ENCODE results near the gene FOXP1.

FOXP1 gene

DNA sequence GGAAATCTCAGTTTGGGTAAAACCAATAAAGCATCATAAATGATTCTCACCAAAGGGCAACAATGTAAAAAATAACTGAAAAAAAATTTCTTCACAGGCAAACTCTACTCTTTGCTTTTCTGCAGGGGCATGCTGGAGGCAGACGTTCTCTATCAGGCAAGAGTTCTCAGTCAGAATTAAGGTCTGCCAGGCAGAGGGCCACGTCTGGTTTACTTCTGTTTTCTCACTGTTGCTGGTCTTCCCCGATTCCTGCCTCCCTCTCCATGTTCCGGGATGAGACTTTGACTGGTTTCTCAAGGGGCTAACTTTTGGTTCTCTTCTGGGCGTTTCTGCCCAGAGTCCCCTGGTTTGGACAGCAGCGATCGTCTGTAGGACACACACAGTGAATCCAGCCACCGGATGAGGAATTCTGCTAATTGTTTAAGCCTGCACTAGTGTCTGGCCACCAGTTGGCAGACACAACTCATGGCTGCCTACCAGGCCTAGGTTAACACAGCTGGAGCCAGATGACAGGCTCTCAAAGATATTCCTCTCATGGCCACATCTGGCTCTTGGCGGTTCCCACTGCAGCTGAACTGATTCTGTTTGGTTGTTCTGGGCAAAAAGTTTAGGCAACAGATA, 273.1 kb downstream of the FOXP1 start:
- no peaks in the 10 kb centered on the region for H3K36me3 ChIP-seq (ENCODE audit: control insufficient read depth, insufficient read depth, low read length)
- peaks cover 18% of the 10 kb centered on the region for H3K4me1 ChIP-seq (ENCODE audit: control insufficient read depth, insufficient read depth, low read length)
- H3K4me3 ChIP-seq (ENCODE audit: low read depth, low read length), result no peak overlapping the region
- H3K9me3 ChIP-seq (ENCODE audit: control insufficient read depth, insufficient read depth, low read length), result no peaks in the 10 kb centered on the region
- no peaks in the 10 kb centered on the region for H3K27me3 ChIP-seq (ENCODE audit: control insufficient read depth, insufficient read depth, low read length)
- no peak overlapping the region for H3K9ac ChIP-seq (ENCODE audit: low read depth, low read length)

DNA sequence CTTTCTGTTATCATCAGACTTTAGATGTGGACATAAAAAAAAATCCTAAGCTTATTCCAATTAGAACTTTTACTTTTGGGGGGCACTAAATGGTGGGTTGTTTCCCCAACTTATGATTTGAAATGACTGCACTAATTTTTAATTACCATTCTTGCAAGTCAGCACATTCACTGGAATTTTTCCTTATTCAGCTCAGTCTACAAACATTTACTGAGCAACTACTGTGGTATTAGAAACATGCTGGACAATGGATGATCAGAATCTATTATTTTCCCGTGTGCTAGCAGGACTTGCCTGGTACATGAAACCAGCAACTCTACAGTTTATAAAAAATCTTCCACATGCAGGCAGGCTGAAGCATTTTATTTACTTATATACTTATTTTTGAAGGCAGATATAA, 273.6 kb downstream of the FOXP1 start:
- Histone ChIP-seq H3K9ac (ENCODE audit: low read depth, low read length) (no peak overlapping the region), H3K9me3 (ENCODE audit: control insufficient read depth, insufficient read depth, low read length) (no peaks in the 10 kb centered on the region), H3K36me3 (ENCODE audit: control insufficient read depth, insufficient read depth, low read length) (no peaks in the 10 kb centered on the region), H3K4me1 (ENCODE audit: control insufficient read depth, insufficient read depth, low read length) (peaks cover 19% of the 10 kb centered on the region), H3K27me3 (ENCODE audit: control insufficient read depth, insufficient read depth, low read length) (no peaks in the 10 kb centered on the region), H3K4me3 (ENCODE audit: low read depth, low read length) (no peak overlapping the region)

DNA sequence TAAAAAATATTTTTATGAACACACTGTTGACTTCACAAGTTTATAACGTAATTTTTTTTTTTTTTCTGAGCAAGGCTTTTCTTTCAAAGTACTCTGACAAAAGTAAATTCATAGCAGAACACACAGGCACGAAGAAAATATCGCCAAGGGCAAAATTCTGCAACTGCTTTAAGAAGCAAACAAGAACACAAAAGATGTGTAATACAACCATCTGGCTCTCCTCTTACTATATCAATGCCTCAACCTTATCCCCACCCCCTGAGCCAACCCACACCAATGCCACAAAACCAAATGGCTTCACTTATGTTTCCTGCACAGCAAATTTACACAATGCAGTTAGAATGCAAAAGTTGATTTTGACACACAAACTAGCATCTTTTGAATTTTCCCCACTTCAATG, 274.2 kb downstream of the FOXP1 start:
- no peaks in the 10 kb centered on the region for H3K27me3 ChIP-seq (ENCODE audit: control insufficient read depth, insufficient read depth, low read length)

DNA sequence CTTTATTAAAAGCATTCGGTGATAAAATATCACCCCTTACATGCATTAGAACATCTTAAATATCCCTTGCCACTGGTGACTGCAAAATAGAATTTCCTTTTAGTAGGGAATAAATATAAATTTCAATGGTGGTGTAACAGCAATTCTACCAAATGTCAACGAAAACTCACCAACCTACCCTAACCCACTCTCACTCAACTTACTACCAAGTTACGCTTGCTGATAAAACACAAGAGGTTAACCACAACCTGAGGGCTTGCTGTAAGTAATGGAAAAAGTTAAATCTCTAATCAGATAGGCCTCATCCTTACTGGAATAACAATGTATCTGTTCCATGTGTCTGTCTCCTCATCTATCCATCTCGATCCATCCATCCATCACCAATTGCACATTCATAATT, 274.7 kb downstream of the FOXP1 start:
- Histone ChIP-seq H3K9ac (ENCODE audit: low read depth, low read length) (no peak overlapping the region), H3K27me3 (ENCODE audit: control insufficient read depth, insufficient read depth, low read length) (no peaks in the 10 kb centered on the region)

More for the DNA sequence above, 274.2 kb downstream of the FOXP1 start:
- Histone ChIP-seq H3K4me3 (ENCODE audit: low read depth, low read length) (no peak overlapping the region), H3K36me3 (ENCODE audit: control insufficient read depth, insufficient read depth, low read length) (no peaks in the 10 kb centered on the region), H3K9ac (ENCODE audit: low read depth, low read length) (no peak overlapping the region), H3K9me3 (ENCODE audit: control insufficient read depth, insufficient read depth, low read length) (no peaks in the 10 kb centered on the region), H3K4me1 (ENCODE audit: control insufficient read depth, insufficient read depth, low read length) (peaks cover 21% of the 10 kb centered on the region)

DNA sequence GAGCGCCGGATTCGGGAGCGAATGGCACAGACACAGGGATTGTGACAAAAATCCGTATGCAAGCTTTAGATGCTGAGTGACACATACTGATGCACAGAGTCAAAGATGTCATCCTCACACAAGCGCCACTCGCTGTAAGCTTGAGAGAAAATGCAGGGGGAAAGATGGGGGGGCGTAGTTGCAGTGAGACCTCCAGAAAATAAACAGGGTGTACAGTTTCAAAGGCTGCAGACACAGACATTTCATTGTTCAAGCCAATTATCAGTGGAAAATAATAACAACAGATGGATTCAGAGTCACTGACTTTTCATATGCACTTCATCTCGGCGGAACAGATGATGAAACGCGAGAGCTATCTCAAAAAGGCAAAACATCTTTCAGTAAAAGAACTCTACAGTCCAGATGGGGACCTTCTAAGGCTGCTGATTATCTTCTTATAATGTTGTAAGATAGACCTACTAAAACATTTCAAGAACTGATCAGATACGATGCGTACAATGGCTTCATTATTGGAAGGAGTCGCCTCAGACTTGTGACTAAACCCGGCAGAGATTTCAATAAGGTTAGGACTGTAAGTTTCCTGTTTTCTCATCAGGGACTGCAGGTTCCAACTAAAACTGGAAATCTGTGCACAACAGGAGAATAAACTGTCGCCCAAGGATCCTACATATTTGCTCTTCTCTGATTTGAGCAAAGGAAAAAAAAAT, 275.4 kb downstream of the FOXP1 start:
- peaks cover 22% of the 10 kb centered on the region for H3K4me1 ChIP-seq (ENCODE audit: control insufficient read depth, insufficient read depth, low read length)
- no peaks in the 10 kb centered on the region for H3K9me3 ChIP-seq (ENCODE audit: control insufficient read depth, insufficient read depth, low read length)
- no peak overlapping the region for H3K4me3 ChIP-seq (ENCODE audit: low read depth, low read length)
- H3K27me3 ChIP-seq (ENCODE audit: control insufficient read depth, insufficient read depth, low read length), result no peaks in the 10 kb centered on the region
- H3K36me3 ChIP-seq (ENCODE audit: control insufficient read depth, insufficient read depth, low read length), result no peaks in the 10 kb centered on the region
- H3K9ac ChIP-seq (ENCODE audit: low read depth, low read length), result no peak overlapping the region

More for the DNA sequence above, 274.7 kb downstream of the FOXP1 start:
- Histone ChIP-seq H3K36me3 (ENCODE audit: control insufficient read depth, insufficient read depth, low read length) (no peaks in the 10 kb centered on the region), H3K4me1 (ENCODE audit: control insufficient read depth, insufficient read depth, low read length) (peaks cover 21% of the 10 kb centered on the region), H3K4me3 (ENCODE audit: low read depth, low read length) (no peak overlapping the region), H3K9me3 (ENCODE audit: control insufficient read depth, insufficient read depth, low read length) (no peaks in the 10 kb centered on the region)

DNA sequence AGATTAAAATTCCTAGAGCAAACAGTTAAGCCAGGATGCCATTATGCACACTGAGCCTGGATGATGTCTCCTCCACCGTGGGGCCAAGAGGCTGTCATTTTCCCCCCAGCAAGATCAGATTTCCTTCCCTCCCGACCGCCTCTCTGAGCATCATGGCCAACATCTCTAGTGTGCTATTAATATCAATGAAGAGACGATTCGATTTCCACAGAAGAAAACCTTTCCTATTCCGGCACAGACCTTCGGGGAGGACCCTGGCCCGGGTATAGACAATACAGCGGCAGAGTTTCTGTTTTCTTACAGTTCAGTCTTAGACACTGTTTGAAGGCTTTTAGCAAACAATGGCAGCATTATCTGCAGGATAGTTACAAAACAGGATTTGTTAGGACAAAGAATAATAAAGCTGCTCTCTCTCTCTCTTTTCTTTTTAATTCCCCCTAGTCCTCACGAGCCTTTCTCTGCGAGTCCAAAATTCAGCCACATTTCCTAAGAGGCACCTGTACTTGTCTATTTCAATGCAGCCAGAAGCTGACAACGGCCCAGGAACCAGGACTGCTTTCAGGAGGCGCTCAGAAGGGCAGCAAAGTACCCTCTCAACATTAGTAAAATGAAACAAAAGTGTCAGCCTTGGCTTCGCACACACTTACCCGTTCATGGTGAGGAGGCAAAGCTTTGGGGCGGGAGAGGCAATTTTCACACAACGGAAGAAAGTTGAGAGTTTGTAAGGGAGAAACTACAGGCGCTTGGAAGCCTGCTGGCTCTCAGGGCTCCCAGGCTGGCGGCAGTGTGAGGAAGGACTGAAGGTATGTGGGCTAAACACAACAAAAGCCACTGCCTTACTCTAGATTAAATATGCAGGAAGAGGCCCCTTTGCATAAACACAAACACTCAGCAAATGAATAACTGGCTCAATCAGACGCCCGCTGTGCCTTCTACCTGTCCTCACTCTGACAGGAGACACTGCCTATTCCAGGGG, 278.0 kb downstream of the FOXP1 start:
- H3K4me1 ChIP-seq (ENCODE audit: control insufficient read depth, insufficient read depth, low read length), result peaks cover 42% of the 10 kb centered on the region
- no peaks in the 10 kb centered on the region for H3K27me3 ChIP-seq (ENCODE audit: control insufficient read depth, insufficient read depth, low read length)
- no peaks in the 10 kb centered on the region for H3K36me3 ChIP-seq (ENCODE audit: control insufficient read depth, insufficient read depth, low read length)
- peak overlapping the region; percentile 19 for H3K9ac ChIP-seq (ENCODE audit: low read depth, low read length)
- no peaks in the 10 kb centered on the region for H3K9me3 ChIP-seq (ENCODE audit: control insufficient read depth, insufficient read depth, low read length)
- peak overlapping the region; percentile 67 for H3K4me3 ChIP-seq (ENCODE audit: low read depth, low read length)

DNA sequence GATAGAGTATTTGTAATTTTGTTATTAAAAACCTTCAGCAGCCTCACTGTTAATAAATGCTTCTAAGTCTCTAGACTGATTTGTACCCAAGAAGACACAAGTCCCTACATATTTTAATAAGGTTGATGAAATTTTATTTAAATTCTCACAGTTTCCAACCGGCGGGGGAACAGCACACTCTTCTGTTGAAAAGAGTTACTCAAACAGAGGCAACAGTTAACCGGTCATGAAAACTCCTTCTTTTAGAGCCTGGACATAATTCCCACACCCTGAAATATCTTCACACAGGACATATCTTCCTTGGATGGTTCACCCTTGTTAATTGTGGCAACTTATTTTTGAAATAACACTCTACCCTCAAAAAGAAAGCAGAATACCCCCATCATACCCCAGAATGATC, 278.8 kb downstream of the FOXP1 start:
- H3K9ac ChIP-seq (ENCODE audit: low read depth, low read length), result peak overlapping the region; percentile 19
- no peaks in the 10 kb centered on the region for H3K36me3 ChIP-seq (ENCODE audit: control insufficient read depth, insufficient read depth, low read length)
- peaks cover 50% of the 10 kb centered on the region for H3K4me1 ChIP-seq (ENCODE audit: control insufficient read depth, insufficient read depth, low read length)
- no peaks in the 10 kb centered on the region for H3K27me3 ChIP-seq (ENCODE audit: control insufficient read depth, insufficient read depth, low read length)
- peak overlapping the region; percentile 67 for H3K4me3 ChIP-seq (ENCODE audit: low read depth, low read length)
- H3K9me3 ChIP-seq (ENCODE audit: control insufficient read depth, insufficient read depth, low read length), result no peaks in the 10 kb centered on the region

DNA sequence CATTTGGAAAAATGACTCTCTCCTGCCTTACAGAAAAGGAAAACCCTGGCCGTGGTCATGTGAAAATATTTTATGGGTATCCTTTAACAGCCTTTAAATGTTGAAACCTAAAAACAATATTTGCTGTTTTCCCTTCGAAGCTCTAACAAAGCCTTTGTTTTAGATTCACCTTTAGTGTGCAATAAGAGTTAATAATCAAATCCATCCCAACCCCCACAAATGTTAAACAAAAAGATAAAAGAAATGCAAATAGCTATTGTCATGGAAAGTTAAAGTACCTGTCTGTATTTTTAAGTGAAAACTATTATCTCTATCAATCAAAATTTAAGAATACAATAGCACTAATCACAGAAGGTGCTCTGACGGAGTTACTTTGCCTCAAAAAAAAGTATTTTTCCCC, 279.3 kb downstream of the FOXP1 start:
- H3K4me3 ChIP-seq (ENCODE audit: low read depth, low read length), result peak overlapping the region; percentile 67
- H3K9me3 ChIP-seq (ENCODE audit: control insufficient read depth, insufficient read depth, low read length), result no peaks in the 10 kb centered on the region
- no peaks in the 10 kb centered on the region for H3K27me3 ChIP-seq (ENCODE audit: control insufficient read depth, insufficient read depth, low read length)
- peaks cover 53% of the 10 kb centered on the region for H3K4me1 ChIP-seq (ENCODE audit: control insufficient read depth, insufficient read depth, low read length)
- H3K9ac ChIP-seq (ENCODE audit: low read depth, low read length), result no peak overlapping the region
- no peaks in the 10 kb centered on the region for H3K36me3 ChIP-seq (ENCODE audit: control insufficient read depth, insufficient read depth, low read length)

DNA sequence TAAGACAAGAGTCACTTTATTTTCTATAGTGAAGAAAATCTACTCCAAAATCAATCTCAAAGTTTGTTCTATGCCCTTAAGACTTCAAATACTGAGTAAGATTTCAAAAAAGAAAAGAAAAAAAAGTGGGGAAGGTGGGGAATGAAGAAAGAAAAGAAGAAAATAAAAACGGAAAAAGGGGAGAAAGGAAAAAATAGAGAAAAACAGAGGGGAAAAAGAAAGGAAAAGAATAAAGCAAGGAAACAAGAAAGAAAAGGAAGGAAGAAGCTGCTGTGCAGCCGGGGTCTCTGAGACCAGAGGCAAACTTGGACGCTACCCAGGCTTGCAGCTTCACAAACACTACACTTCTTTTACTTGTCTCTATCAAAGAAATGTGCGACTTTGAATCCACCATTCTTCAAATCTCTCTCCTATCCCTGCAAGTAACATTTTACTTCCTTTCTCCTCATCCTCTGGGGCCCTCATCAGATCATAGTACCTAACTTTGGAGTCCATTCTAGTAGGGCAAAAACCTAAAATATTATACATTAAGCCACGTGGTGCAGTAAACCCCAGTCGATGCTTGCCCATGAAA, 279.8 kb downstream of the FOXP1 start:
- Histone ChIP-seq H3K4me3 (ENCODE audit: low read depth, low read length) (peak overlapping the region; percentile 67), H3K36me3 (ENCODE audit: control insufficient read depth, insufficient read depth, low read length) (no peaks in the 10 kb centered on the region), H3K9me3 (ENCODE audit: control insufficient read depth, insufficient read depth, low read length) (no peaks in the 10 kb centered on the region), H3K4me1 (ENCODE audit: control insufficient read depth, insufficient read depth, low read length) (peaks cover 58% of the 10 kb centered on the region), H3K9ac (ENCODE audit: low read depth, low read length) (no peak overlapping the region), H3K27me3 (ENCODE audit: control insufficient read depth, insufficient read depth, low read length) (no peaks in the 10 kb centered on the region)

DNA sequence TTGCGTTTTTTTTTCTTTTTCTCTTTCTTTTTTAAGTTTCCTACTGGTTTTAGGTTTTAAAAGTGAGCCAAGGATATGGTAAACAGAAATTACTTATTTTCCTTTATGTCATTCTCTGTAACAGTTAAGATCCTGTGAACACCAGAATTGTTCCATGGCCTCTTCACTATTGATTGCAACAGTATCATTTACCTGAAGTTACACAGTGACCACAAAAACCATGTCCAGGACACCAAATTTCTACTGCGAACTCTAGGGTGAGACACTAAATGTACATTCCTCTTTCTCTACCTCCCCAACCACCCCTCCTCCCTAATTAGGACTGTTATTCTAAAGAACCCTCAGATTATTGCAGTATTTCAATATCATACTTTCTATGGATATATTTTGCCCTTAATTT, 280.9 kb downstream of the FOXP1 start:
- Histone ChIP-seq H3K4me1 (ENCODE audit: control insufficient read depth, insufficient read depth, low read length) (peaks cover 51% of the 10 kb centered on the region), H3K9me3 (ENCODE audit: control insufficient read depth, insufficient read depth, low read length) (no peaks in the 10 kb centered on the region), H3K4me3 (ENCODE audit: low read depth, low read length) (no peak overlapping the region), H3K27me3 (ENCODE audit: control insufficient read depth, insufficient read depth, low read length) (no peaks in the 10 kb centered on the region), H3K9ac (ENCODE audit: low read depth, low read length) (no peak overlapping the region), H3K36me3 (ENCODE audit: control insufficient read depth, insufficient read depth, low read length) (no peaks in the 10 kb centered on the region)

DNA sequence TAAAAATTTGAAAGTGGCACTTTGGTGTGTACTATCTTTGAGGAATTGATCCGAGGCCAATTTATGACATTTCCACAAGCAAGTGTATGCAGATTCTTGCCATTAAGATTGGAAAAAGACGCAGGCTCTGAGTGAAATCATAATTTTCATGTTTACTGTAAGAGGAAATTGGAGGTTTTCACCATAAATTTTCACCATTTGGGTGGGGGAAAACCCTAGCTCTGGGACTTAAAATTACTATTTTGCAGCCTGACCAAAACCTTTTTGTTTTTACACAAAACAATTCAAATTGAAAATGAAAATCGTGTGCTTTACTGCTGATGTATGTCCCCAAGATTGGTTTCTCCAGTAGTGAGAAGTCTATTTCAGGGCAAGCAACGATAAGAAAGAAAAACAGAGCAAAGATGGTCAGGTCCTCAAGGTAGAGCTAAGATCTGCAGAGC, 282.6 kb downstream of the FOXP1 start:
- H3K9me3 ChIP-seq (ENCODE audit: control insufficient read depth, insufficient read depth, low read length), result no peaks in the 10 kb centered on the region
- H3K9ac ChIP-seq (ENCODE audit: low read depth, low read length), result no peak overlapping the region
- peaks cover 41% of the 10 kb centered on the region for H3K4me1 ChIP-seq (ENCODE audit: control insufficient read depth, insufficient read depth, low read length)
- no peaks in the 10 kb centered on the region for H3K36me3 ChIP-seq (ENCODE audit: control insufficient read depth, insufficient read depth, low read length)
- H3K27me3 ChIP-seq (ENCODE audit: control insufficient read depth, insufficient read depth, low read length), result no peaks in the 10 kb centered on the region
- H3K4me3 ChIP-seq (ENCODE audit: low read depth, low read length), result no peak overlapping the region

Measured in iPS-15b (cell line).